HFF-Myc (cell line): ENCODE measurements around the gene SLC6A4.

Experiments
- DNase-seq: peaks from one replicate; pipeline ENCODE4 v3.0.0-alpha.2; 2011; ENCODE audit warnings: low read depth; ENCODE audit errors: extremely low read depth
- H3K4me3 ChIP-seq: replicated peaks from 2 replicates; pipeline ENCODE4 v1.5.1; 2011; ENCODE audit warnings: low read depth, mild to moderate bottlenecking, control low read depth, low read length
- CTCF ChIP-seq: IDR thresholded peaks from 2 replicates; pipeline ENCODE4 v1.5.1; 2012; ENCODE audit warnings: mild to moderate bottlenecking, low read depth, low read length, control low read depth; ENCODE audit errors: missing control alignments

SLC6A4 gene

GRCh38 chr17:30222251-30222650 lies 13.2 kb downstream of the SLC6A4 start:
- no peak overlapping the region for H3K4me3 ChIP-seq
- no peak for DNase-seq
- TF ChIP-seq CTCF, result no peak

DNA sequence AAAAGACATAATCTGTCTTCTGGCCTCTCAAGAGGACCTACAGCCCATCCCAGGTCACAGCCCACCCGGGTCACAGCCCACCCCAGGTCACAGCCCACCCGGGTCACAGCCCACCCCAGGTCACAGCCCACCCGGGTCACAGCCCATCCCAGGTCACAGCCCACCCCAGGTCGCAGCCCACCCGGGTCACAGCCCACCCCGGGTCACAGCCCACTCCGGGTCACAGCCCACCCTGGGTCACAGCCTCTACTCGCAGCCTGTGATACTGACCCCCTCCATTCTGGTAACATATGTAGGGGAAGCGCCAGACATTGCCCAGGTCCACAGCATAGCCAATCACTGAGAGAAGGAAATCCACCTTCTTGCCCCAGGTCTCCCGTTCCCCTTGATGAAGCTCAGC lies 14.2 kb downstream of the SLC6A4 start:
- DNase-seq, result no peak
- no peak overlapping the region for H3K4me3 ChIP-seq
- TF ChIP-seq CTCF, result no peak

DNA sequence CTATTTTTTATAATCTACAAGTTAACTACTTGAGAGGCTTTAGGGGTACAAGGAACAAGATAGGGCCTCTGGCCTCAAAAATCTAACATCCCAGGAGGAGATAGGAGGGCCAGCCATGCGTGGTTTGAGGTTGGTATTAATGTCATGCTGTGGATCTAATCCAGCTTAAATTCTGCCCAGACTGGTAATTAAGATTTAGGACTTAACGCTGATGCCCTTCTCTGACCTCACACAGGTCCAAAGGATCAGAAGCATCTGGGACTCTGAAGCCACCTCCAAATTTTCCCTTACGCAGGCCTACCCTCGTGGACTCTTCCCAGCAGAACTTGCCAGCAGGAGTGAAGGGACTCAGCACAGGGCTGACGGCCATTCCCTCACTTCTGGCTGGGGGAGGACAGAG lies 15.1 kb downstream of the SLC6A4 start:
- DNase-seq, result no peak
- TF ChIP-seq CTCF, result no peak
- no peak overlapping the region for H3K4me3 ChIP-seq

DNA sequence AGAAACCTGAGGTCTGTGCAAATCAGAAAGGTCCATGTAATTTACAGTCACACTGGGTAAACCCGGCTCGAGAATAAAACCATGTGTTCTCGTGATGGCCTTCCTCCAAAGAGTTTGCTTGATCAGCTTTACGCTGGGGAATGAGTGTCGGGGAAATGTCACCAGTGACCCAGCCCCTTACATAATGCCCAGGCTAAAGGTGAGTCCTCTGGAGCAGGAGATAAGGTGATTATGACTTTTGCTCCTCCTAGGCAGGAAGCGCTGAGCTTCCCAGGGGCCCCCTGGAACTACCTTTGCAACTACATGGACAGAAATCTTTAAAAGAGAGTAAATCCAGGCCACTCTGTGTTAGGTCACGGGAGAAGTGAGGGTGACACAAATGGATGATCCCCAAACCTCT lies 15.7 kb downstream of the SLC6A4 start:
- no peak overlapping the region for H3K4me3 ChIP-seq
- DNase-seq, result no peak
- TF ChIP-seq CTCF, result no peak

- TF ChIP-seq CTCF, result no peak
- DNase-seq, result no peak
- no peak overlapping the region for H3K4me3 ChIP-seq
Measured at GRCh38 chr17:30219315-30219714, 16.2 kb downstream of the SLC6A4 start.

DNA sequence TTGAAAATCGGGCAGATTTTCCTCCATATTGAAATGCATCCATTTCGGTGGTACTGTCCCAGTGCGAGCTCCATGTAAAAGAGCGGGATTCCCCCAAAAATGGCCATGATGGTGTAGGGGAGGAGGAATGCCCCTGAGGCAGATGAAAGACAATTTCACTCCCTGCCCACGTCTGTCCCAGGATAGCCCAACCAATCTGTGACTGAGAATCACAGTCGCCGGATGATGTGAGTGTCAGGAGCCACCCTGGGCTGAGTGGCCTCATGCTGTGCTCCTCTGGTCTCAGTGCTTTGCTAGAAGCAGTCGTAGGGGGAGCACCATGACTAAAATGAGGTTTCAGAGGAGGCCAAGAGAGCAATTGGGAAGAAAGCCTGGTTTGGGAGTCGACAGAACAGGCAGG lies 16.7 kb downstream of the SLC6A4 start:
- TF ChIP-seq CTCF, result no peak
- no peak for DNase-seq

DNA sequence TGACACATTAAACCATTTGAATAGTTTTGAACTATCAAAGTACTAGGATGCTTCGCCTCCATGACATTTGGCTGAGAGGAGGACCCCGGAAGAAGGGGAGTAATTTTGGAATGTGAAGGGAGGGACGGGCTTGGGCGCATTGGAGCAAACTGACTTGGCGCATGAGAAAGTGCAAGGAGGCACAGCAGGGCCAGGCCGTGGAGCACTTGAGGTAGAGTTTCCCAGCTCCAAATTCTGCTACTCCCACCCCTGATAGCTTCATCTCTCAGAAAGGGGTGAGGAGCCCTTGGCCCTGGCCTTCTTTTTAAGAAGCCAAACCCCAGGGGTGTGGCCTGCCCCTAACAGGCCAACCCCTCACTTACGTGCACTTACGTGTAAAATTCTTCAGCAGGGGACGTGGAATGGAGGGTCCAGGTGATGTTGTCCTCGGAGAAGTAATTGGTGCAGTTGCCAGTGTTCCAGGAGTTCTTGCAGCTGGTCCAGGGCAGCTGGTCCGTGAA lies 17.7 kb downstream of the SLC6A4 start:
- no peak for DNase-seq
- no peak for TF ChIP-seq CTCF
- H3K4me3 ChIP-seq, result no peak overlapping the region

More for the DNA sequence above, 16.7 kb downstream of the SLC6A4 start:
- no peak overlapping the region for H3K4me3 ChIP-seq
